ENCODE data around the gene NUP93.
"Not testable (repeated sequence)": the region's sequence is repeated elsewhere in the genome, so short reads cannot be mapped to it uniquely, and the experiment has no call there.

NUP93 gene

DNA sequence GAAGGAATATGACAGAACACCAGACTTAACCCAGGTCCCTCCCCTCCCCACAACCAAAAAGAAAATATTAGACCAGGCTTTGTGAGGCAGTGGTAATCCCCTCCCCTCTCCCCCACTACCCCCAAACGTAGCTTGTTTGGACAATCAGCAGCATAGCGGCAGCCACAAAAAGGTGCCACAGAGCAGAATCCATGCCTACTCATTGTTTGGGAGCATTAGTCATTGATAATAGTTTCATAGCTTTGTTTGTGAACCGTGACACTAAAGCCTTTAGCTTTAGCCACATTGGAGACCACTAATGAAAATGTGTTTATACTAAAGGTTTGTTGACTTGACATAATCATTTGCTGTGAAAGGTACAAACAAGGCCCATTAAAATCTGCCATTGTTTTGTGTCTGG is 65.1 kb downstream of the NUP93 start:
- Histone ChIP-seq H4K20me1 (ENCODE audit: insufficient read depth, low read length) (no peaks in the 10 kb centered on the region), H3K4me2 (ENCODE audit: low read depth, low read length) (no peak overlapping the region), H2AFZ (ENCODE audit: low read length) (no peak overlapping the region), H3K9me3 (replicated peaks; ENCODE audit: insufficient read depth, low read length) (no peaks in the 10 kb centered on the region), H3K27ac (ENCODE audit: low read length) (no peak overlapping the region), H3K9me2 (replicated peaks; ENCODE audit: insufficient read depth, low read length) (no peaks in the 10 kb centered on the region), H3K27me3 (replicated peaks; ENCODE audit: insufficient read depth, low read length) (no peaks in the 10 kb centered on the region), H3K36me3 (replicated peaks; ENCODE audit: insufficient read depth, low read length) (no peaks in the 10 kb centered on the region), H3K79me2 (ENCODE audit: low read length) (0 out of 2 replicates have a peak, but pooled peaks cover 9% of the 10 kb centered on the region), H3K9ac (ENCODE audit: low read length) (no peak overlapping the region), H3F3A (ENCODE audit: insufficient read depth, low read length) (no peaks in the 10 kb centered on the region), H3K4me1 (ENCODE audit: low read length) (no peaks in the 10 kb centered on the region; the same call in 1 of the 2 replicates), H3K4me3 (ENCODE audit: low read length) (no peak overlapping the region)
- no peak for DNase-seq
- TF ChIP-seq, protein P1, sequence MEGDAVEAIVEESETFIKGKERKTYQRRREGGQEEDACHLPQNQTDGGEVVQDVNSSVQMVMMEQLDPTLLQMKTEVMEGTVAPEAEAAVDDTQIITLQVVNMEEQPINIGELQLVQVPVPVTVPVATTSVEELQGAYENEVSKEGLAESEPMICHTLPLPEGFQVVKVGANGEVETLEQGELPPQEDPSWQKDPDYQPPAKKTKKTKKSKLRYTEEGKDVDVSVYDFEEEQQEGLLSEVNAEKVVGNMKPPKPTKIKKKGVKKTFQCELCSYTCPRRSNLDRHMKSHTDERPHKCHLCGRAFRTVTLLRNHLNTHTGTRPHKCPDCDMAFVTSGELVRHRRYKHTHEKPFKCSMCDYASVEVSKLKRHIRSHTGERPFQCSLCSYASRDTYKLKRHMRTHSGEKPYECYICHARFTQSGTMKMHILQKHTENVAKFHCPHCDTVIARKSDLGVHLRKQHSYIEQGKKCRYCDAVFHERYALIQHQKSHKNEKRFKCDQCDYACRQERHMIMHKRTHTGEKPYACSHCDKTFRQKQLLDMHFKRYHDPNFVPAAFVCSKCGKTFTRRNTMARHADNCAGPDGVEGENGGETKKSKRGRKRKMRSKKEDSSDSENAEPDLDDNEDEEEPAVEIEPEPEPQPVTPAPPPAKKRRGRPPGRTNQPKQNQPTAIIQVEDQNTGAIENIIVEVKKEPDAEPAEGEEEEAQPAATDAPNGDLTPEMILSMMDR (IDR thresholded peaks at IDR 0.05; ENCODE audit: low read length): no peak
- TF ChIP-seq EZH2 (optimal IDR thresholded peaks at IDR 0.05; ENCODE audit: low read depth, low read length): no peak
- TF ChIP-seq EZH2phosphoT487 (IDR thresholded peaks at IDR 0.05; ENCODE audit: low read length): no peak

DNA sequence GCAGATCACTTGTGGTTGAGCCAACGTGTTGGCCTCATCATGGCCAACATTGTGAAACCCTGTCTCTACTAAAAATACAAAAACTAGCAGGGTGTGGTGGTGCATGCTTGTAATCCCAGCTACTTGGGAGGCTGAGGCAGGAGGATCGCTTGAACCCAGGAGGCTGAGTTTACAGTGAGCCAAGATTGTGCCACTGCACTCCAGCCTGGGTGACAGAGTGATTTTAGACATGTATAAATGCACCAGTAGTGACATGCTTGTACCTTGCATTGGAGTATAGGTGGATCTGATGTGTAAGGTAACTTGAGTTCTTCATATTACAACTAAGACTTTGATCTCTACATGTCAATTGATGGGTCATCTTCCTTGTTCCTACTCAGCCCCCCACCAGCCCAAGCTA is 67.1 kb downstream of the NUP93 start:
- H3K27me3 ChIP-seq (replicated peaks; ENCODE audit: insufficient read depth, low read length); H3K9me2 ChIP-seq (replicated peaks; ENCODE audit: insufficient read depth, low read length); H3K4me3 ChIP-seq (ENCODE audit: low read length); DNase-seq; H4K20me1 ChIP-seq (ENCODE audit: insufficient read depth, low read length); H3K36me3 ChIP-seq (replicated peaks; ENCODE audit: insufficient read depth, low read length); H3K4me2 ChIP-seq (ENCODE audit: low read depth, low read length); H3F3A ChIP-seq (ENCODE audit: insufficient read depth, low read length); H2AFZ ChIP-seq (ENCODE audit: low read length); H3K27ac ChIP-seq (ENCODE audit: low read length); H3K9ac ChIP-seq (ENCODE audit: low read length); H3K9me3 ChIP-seq (replicated peaks; ENCODE audit: insufficient read depth, low read length); H3K4me1 ChIP-seq (ENCODE audit: low read length); H3K79me2 ChIP-seq (ENCODE audit: low read length): not testable (repeated sequence)

DNA sequence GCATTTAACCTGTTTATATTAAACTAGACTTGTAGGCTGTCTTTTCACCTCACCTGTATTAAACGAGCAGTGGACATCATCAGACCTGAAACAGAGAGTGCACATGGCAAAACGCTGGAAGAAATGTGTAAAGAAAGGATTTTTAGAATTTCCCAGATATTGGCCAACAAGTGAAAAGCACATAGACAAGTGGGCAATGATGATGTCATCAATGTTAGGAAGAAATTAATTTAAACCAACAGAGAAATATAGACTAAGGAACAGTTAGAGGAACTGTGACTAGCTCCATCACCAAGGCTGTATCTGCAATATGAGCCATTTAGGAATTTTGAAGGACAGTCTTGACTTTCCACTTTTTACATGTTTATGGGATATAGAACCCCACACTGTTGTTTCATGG is 67.9 kb downstream of the NUP93 start:
- Histone ChIP-seq H3K27me3 (replicated peaks; ENCODE audit: insufficient read depth, low read length) (no peaks in the 10 kb centered on the region), H3K79me2 (ENCODE audit: low read length) (0 out of 2 replicates have a peak, but pooled peaks cover 7% of the 10 kb centered on the region), H3K9ac (ENCODE audit: low read length) (no peak overlapping the region), H3K4me2 (ENCODE audit: low read depth, low read length) (no peak overlapping the region), H2AFZ (ENCODE audit: low read length) (no peak overlapping the region), H3K4me3 (ENCODE audit: low read length) (no peak overlapping the region), H3K27ac (ENCODE audit: low read length) (no peak overlapping the region), H3K4me1 (ENCODE audit: low read length) (no peaks in the 10 kb centered on the region; the same call in 1 of the 2 replicates), H3F3A (ENCODE audit: insufficient read depth, low read length) (no peaks in the 10 kb centered on the region), H3K9me2 (replicated peaks; ENCODE audit: insufficient read depth, low read length) (no peaks in the 10 kb centered on the region), H4K20me1 (ENCODE audit: insufficient read depth, low read length) (no peaks in the 10 kb centered on the region; the same call in 1 of the 2 replicates), H3K36me3 (replicated peaks; ENCODE audit: insufficient read depth, low read length) (no peaks in the 10 kb centered on the region), H3K9me3 (replicated peaks; ENCODE audit: insufficient read depth, low read length) (no peaks in the 10 kb centered on the region)
- no peak for DNase-seq
- TF ChIP-seq EZH2phosphoT487 (IDR thresholded peaks at IDR 0.05; ENCODE audit: low read length): no peak
- TF ChIP-seq, protein P1 (IDR thresholded peaks at IDR 0.05; ENCODE audit: low read length): no peak
- TF ChIP-seq EZH2 (optimal IDR thresholded peaks at IDR 0.05; ENCODE audit: low read depth, low read length): no peak

DNA sequence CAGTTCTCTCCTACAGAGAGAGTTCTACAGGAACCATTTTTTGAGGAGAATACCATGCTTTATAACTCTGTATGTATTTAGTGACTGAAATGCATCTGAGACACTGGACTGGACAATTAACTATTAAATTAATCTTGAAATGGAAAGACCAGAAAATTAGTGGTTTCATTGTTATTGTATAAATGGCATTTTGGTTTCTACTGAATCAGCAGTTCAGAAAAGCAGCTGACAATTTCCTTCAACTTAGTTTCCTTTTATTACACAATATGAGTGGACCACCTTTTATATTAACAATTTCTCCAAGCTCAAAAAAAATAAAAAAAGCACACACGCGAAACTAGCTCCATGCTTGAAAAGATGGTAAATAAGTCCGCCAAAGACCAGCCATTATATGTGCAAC is 69.0 kb downstream of the NUP93 start:
- Histone ChIP-seq H3K27me3 (replicated peaks; ENCODE audit: insufficient read depth, low read length) (no peaks in the 10 kb centered on the region), H3K27ac (ENCODE audit: low read length) (no peak overlapping the region), H3K79me2 (ENCODE audit: low read length) (0 out of 2 replicates have a peak, but pooled peaks cover 4% of the 10 kb centered on the region), H3K9ac (ENCODE audit: low read length) (no peak overlapping the region), H3K9me3 (replicated peaks; ENCODE audit: insufficient read depth, low read length) (no peaks in the 10 kb centered on the region), H2AFZ (ENCODE audit: low read length) (no peak overlapping the region), H3K4me2 (ENCODE audit: low read depth, low read length) (no peak overlapping the region), H3K4me3 (ENCODE audit: low read length) (no peak overlapping the region), H4K20me1 (ENCODE audit: insufficient read depth, low read length) (no peaks in the 10 kb centered on the region; the same call in 1 of the 2 replicates), H3F3A (ENCODE audit: insufficient read depth, low read length) (no peaks in the 10 kb centered on the region), H3K4me1 (ENCODE audit: low read length) (no peaks in the 10 kb centered on the region; the same call in 1 of the 2 replicates), H3K36me3 (replicated peaks; ENCODE audit: insufficient read depth, low read length) (no peaks in the 10 kb centered on the region), H3K9me2 (replicated peaks; ENCODE audit: insufficient read depth, low read length) (no peaks in the 10 kb centered on the region)
- no peak for TF ChIP-seq EZH2 (optimal IDR thresholded peaks at IDR 0.05; ENCODE audit: low read depth, low read length)
- TF ChIP-seq, protein P1 (IDR thresholded peaks at IDR 0.05; ENCODE audit: low read length): no peak
- no peak for TF ChIP-seq EZH2phosphoT487 (IDR thresholded peaks at IDR 0.05; ENCODE audit: low read length)
- DNase-seq: no peak

All from MM.1S (cell line).